ENCODE data around the gene LMAN2.

Gene LMAN2

GRCh38 chr5:177351392-177352329, at the start of gene LMAN2:
LMAN2 (minus strand) TSS chr5:177351668; CDS start chr5:177351647, 21 bp downstream.
- peak; percentile 85 to 96 (median 92) for DNase-seq

GRCh38 chr5:177399997-177400868, 48.8 kb upstream of the LMAN2 start, which contains the start of gene PFN3:
PFN3 (minus strand) TSS chr5:177400661; CDS start chr5:177400576, 85 bp downstream.
- DNase-seq = no peak

- DNase-seq = no peak
Observed at GRCh38 chr5:177397875-177398390, 46.5 kb upstream of the LMAN2 start.

GRCh38 chr5:177396807-177397206, 45.3 kb upstream of the LMAN2 start:
- DNase-seq = no peak

GRCh38 chr5:177396078-177396477, 44.6 kb upstream of the LMAN2 start:
- DNase-seq = no peak

GRCh38 chr5:177393990-177394389, 42.5 kb upstream of the LMAN2 start:
- no peak for DNase-seq

- no peak for DNase-seq
Observed at GRCh38 chr5:177393206-177393765, 41.8 kb upstream of the LMAN2 start.

GRCh38 chr5:177392765-177393164, 41.3 kb upstream of the LMAN2 start:
- no peak for DNase-seq

GRCh38 chr5:177390363-177391300, 39.2 kb upstream of the LMAN2 start:
- peak; percentile 66 to 89 (median 80) for DNase-seq

- no peak for DNase-seq
Observed at GRCh38 chr5:177389241-177390169, 38.0 kb upstream of the LMAN2 start.

- DNase-seq = no peak
Observed at GRCh38 chr5:177388521-177389052, 37.1 kb upstream of the LMAN2 start.

GRCh38 chr5:177387405-177387804, 35.9 kb upstream of the LMAN2 start:
- DNase-seq = no peak

- DNase-seq = no peak
Observed at GRCh38 chr5:177386542-177386941, 35.1 kb upstream of the LMAN2 start.

- DNase-seq = no peak
Observed at GRCh38 chr5:177385720-177386119, 34.3 kb upstream of the LMAN2 start.

GRCh38 chr5:177384134-177384533, 32.7 kb upstream of the LMAN2 start, which contains the start of gene SLC34A1:
SLC34A1 (plus strand) TSS chr5:177384434; CDS start chr5:177385742, 1,308 bp downstream.
- DNase-seq = no peak

- no peak for DNase-seq
Observed at GRCh38 chr5:177383181-177383580, 31.7 kb upstream of the LMAN2 start.

GRCh38 chr5:177382423-177383029, 31.1 kb upstream of the LMAN2 start:
- no peak for DNase-seq

GRCh38 chr5:177380805-177381126, 29.3 kb upstream of the LMAN2 start:
- DNase-seq = no peak

Data from NCI-H1417 (cell line).